DMS79 (cell line): ENCODE results near the gene FAM20C.

ENCODE experiments used
- DNase-seq: peaks from one replicate; lab custom pipeline; 2025; lab: John Stamatoyannopoulos, UW

The FAM20C gene

DNA sequence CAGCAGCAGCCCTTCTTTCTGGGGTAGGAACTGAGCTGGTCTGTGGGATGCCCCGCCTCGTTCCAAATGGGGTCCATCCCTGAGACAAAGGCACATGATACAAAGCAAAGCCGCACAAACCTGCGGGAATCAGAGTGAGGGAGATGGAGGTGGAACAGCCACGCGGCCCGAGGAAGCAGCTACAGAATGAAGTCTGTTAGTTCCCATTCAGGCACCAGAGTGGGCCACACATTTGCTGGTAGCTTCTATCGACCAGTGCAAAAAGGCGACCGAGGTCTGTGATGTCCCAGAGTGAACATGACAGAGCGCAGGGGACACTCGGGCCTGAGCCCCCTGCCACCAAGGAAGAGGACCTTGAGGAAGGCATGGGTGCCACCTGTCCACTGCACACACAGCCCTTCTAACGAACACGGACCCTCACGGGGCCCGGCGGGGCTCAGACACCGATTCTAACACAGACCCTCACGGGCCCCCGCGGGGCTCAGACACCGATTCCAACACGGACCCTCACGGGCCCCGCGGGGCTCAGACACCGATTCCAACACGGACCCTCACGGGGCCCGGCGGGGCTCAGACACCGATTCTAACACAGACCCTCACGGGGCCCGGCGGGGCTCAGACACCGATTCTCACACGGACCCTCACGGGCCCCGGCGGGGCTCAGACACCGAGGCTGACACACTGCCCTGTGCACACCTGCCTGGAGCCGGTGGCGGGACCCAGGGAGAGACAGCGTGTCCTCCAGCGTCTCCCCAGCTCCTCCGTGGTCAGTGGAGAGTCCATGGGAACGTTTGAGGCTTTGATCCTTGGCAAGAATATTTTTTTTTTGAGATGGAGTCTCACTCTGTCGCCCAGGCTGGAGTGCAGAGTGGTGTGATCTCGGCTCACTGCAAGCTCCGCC lies 32.8 kb upstream of the FAM20C start:
- DNase-seq, result no peak

DNA sequence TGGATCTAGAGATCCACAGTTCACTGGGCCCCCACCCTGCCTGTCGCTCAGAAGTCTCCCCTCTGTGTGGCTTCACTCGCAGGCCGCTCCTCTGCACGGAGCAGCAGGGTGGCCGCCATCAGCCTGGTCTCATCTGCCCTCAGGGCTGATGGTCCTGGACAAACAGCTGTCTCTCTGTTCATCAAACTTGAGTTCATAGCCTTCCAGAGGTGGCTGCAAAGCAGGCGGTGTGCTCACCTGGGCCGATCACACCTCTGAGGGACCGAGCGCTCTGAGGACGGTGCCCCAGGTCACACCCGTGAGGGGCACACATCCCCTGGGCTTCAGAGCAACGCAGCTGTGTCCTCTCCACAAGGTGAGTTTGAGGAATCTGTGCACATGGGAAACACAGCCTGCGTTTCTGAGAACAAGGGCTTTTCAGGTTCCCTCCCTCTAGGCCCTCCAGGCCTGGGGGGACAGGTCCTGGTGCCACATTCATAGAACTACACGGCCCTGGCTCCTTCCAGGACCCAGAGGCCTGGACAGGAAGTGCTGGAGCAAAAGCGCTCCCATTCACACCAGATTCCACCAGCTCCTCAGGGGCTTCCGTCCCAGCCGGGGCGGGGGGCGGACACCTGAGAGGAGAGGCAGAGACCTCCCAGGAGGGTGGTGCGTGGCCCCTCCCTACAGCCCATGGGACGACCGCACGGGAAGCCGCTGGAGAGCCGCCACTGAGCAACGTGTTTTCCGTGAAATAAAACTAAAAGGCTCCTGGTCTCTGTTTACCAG lies 31.2 kb upstream of the FAM20C start:
- no peak for DNase-seq

DNA sequence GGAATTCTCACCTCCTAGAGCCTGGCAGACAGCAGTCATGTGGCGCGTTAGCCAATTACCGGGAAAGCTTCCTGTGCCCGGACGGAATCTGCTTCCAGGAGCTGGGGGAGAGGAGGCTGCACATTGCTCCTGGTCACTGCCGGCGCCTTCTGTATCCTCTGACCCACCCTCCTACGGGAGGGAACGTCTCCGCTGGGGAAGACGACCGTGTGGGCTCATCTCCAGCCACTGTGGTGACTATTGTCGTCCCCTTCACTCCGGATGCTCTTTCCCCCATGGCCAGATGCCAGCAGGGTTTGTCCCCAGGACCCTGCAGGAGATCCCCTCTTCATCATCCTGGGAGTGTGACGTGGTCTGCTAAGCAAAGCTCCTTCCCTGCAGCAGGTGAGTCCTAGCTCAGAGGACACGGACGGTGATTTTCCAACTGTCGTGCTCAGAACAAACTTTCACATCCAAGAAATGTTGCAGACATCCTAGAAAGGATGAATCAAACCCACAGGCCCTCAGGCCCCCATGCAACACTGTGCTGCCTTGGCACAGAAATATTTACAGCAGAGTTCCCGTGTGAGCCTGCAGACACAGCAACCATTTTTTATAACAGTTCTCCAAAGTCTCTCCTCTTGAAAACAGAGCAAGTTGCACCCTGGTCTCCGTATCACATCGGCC lies 29.6 kb upstream of the FAM20C start:
- no peak for DNase-seq

DNA sequence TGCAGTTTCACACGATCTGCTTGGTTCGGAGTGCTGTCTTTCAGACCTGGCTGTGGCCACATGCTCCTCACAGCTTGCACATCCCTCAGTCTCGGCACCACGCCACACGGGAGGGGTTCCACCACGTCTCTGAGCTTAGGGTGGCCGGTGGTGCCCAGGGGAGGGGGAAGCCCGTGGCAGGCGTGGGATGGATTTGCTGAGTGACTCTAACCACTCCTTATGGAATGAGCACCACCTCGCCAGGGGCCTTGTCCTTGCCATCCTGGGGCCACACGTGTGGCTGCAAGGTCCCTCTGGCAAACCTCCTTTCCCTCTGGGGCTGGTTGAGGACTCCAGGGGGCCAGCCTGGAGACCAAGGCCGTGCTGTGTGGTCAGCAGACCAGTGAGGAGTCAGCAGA lies 29.1 kb upstream of the FAM20C start:
- DNase-seq, result no peak

DNA sequence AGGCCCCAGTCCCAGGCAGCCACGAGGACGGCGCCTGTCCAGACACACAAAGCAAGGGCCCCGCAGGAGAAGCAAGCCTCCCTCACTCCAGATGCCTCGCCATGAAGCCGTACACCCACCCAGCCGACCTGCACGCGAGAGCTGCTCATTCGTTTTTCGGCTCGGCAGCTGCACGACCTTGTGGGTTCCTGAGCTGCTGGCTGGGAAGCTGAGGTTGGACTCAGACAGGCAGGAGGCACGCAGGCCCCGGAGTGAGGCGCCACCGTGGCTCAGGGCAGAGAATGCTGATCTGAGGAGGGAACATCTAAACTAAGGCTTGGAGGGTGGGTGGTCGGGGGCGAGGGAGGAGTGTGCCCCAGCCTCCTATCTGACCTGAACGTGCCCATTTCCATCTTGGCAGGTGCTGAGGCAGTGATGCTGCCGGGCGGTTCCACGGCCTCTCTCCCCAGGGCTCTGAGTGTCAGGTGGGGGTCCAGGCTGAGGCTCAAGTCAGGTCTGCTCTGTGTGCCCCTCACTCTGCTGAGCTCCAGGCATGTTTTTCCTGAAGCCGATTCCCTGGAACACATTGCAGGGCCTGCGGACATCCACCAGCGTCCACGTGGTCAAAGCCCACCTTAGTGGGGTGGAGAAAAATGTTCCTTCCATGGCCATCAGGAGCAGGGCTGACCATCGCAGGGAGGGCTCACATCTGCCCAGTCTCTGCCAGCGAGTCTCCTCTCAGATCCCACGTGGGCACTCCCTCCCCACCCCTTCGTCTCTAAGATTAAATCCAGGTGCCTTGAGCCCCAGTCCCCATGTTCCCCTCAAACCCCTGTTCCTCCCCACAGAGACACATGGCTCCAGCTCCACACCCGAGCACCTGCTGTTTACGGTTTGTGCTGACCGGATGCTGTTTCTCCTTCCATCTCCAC lies 28.1 kb upstream of the FAM20C start:
- no peak for DNase-seq

DNA sequence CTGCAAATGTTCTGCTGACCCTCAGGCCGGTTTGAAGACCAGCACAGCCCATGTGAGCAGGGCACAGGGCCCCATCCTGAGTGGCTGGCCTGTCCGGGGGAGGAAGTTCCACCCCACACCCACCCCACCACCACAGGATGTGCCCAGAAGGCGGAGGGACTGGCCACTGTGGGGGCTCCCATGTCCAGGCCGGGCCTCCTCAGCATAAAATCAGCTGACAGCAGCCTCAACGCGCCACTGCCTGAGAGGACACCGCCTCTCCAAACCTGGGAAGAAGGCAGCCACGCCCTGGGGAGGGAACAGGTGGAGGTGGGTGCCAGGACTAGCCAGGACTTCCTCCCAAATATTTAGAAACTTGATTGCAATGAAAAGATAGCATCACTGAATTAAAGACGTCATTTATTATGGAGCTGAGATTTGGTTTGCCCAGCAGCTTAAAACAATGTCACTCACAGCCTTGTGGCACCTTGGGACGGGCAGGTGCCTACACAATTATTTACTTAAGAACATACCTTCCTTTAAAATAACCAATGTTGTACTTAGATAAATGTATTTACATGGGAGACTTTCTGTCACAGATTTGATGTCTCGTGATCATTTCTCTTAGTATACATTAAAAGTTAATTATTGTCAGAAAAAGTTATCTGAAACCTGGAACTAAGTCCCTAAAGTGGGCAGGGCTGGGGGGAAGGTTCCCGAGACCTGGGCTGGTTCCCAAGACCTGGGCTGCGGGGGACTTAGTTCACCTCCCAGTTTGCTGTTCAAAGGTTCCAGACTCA lies 27.3 kb upstream of the FAM20C start:
- DNase-seq, result no peak

DNA sequence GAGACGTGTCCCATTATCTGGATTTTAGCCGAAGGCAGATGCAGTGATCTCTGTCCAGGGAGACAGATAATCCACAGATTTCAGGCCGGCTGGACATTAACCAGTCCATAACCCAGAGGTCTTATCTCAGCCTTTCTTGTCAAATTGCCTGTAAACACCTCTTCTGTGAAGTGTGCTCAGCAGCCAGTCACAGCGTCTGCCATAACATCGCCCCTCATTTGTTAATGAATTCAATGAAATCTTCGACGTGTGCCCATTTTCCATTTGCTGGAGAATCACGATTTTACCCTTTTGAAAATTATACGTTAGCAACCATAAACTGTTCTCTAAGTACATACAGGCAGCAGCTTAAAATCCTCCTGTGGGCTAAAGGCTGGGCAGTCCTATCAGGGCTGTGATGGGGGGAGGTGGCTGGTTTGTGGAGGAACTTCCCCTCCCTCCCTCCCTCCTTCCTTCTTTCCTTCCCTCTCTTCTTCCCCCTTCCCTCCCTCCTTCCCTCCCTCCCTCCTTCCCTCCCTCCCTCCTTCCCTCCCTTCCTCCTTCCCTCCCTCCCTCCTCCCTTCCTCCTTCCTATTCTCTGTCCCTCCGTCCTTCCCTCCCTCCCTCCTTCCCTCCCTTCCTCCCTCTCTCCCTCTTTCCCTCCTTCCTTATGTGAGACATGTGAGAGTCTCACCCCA lies 26.6 kb upstream of the FAM20C start:
- DNase-seq, result no peak

DNA sequence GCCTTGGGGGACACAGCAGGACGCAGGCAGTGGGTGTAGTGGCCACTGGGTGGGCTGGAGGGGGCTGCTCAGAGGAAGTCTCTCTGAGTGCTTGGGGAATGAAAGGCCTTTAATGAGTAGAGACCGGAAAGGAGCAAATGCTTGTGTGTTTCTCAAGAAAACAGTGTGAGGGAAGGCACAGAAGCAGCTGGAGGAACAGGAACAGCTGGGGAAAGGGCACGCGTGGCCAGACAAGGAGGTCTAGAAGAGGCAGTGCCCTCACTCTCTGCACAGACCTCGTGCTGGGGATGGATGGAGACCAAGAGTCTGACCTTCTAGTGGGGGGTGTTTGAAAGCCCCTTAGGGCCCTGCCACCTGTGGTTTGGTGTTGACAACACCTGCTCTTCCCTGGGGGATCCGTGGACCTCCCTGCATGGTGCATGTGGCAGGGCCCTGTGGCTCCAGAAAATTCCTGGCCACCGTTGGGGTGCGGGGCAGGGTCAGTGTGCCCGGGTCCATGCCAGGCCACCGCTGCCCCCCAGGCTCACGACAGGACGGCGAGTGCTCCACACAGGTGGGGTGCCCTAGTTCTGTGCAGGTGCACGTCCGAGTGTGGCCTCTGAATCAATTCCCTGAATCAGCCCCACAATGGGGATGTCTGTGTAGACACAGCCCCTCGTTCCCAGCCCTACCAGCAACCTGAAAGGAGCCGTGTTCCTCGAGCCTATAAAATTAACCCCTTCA lies 25.9 kb upstream of the FAM20C start:
- no peak for DNase-seq

DNA sequence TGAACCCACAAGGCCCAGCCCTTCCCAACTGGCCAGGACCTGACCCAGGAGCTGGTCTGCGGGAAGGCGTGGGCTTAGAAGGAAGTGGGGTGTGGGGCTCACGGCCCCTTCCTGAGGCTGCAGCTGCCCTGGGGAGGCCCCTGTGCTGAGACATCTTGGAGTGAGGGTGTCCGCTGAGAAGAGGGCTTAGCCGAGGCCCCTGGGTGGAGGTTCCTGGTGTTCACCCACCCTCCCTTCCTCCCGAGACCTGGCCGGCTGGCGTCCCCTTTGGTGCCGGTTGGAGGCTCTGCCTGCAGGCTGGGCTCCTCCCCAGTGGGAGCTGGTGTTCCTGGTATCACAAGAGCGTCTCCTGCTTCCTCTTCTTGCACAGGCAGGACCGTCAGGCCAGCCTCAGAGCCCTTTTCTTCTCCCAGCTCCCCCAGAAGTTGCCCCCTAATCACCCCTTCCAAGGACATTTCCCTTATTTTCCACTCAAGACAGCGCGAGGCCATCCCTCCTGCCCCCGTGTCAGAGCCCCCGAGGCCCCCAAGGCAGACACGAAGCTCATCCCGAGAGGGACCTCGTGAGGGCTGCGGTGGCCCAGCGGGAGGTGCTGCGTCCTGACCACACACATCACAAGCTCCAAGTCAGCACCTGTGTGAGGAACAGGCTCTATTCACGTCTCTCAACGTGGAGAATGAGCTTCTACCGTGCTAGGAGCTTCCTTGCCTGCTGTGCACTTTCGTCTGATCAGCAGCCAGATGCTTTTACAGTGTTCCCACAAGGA lies 25.1 kb upstream of the FAM20C start:
- DNase-seq, result no peak

DNA sequence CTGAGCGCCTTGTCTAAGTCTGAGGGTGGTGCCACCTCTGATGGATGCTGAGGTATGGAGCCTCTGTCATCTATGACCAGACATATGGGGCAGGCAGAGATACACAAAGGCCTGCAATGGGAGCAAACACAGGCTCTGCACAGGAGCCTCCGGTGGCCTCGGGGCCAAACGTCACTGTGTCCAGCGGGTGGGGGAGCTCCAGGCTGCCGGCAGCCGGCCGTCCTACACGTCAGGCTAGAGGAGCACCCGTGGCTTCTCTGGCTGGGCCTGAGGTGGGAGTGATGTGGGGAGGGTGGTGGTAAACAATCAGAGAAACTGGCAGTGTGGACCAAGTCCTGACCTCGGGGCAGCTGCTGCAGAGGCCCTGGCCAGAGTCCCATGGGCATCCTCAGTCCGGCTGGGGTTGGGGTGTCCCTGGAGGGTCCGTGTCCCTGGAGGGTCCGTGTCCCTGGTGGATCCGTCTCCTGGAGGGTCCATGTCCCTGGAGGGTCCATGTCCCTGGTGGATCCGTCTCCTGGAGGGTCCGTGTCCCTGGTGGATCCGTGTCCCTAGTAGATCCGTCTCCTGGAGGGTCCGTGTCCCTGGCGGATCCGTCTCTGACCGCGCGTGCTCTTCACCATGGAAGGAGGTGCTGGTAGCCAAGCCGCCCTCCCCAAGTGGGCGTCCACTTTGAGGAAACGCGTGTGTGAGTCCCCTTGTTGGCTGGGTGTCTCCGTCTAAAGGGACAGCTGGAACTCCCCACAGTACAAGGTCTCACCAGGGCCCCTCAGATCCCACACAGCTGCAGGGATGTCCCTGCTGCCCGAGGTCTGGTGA lies 24.2 kb upstream of the FAM20C start:
- DNase-seq, result no peak

DNA sequence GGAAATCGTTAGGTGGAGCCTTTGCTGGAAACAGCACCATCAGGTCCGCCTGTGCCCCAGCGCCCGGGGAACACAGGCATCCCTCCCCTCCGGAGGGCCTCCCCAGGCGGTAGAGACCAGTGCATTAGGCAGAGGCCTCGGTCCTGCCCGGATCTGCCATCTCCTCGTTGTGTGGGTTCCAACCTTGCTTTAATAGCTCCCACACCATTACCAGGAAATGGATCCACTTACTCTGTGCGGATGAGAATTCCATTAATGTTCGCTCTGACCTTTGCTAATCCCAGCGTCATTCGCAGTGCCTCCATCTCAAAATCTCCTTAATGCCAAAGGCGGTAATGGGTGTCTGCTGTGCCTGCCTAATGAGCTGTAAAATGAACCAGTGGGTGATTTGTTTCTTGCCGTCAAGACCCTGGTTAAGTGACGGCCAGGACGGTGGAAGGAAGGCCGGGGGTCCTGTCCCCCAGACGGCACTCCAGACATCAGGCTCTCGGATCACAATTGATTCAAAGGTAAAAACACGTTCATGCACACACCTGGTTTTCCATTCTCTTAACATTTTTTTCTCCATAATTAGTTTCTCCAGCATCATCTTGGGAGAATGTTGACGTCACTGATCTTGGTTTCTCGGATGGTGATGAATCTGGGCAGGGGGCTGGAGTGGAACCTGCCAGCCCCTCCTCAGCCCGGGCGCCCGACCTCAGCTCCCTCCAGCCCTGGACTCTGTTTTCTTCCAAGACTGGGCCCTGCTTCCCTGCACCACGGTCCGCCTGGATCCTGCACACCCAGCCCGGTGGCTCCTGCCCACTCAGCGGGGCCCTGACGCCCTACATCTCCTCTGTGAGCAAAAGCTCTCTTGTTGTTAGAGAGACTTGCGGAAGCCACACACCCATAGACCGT lies 22.8 kb upstream of the FAM20C start:
- DNase-seq, result no peak

DNA sequence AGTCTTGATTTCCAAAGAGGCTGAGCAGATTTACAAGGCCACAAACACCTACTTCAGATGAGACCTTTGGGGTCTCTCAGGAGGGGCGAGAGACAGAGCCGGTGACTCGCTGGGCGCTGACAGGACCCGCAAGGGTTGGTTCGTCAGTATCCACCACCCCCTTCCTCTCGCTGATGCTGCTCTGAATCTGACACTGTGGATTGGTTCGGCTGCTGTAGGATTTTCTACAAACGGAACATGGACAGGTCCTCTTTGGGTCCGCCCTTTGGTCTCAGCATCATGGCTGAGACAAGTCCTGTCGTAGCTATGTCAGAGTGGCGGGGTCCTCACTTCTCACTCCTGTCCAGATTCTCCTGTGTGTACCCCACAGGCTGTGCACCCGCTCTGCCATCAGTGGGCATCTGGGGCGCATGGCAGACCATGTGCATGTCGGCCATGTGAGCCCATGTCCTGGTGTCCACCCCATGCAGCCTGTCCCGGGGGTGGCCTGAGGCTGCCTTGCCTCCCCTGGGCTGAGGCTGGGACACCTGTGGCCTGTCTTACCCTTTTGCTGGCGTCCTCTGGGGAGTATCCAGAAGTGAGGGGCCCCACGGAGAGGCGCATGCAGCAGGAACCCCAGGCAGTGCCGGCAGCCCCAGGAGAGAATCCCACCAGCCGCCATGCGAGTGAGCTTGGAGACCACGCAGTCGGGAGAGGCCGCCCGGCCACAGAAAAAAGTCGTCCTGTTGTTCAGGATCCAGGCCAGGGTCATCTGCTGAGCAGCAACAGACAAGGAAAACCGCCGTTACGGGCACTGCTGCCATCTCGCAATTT lies 21.6 kb upstream of the FAM20C start:
- DNase-seq, result no peak

DNA sequence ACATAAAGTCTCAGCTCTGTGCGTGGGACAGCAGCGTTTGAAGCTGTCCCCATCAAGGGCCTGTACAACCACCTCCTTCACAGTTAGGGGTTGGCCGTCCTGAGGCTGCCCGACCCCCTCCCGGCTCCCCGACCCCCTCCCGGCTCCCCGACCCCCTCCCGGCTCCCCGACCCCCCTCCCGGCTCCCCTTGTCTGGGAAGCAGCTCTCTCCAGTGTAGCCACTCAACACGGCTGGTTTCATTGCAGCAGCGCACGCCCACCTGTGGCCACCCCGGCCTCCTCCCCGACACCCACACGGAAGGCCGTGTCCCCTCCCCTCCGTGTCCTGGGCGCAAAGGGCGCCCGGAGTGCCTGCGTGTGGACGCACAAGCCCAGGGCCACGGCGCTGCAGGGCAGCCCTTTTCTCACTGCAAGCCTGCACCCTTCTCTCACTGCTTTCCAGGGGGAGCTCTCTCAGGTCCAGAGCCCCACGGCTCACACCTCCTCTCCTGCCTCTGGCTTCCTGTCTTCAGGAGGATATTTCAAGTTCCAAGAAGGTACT lies 20.9 kb upstream of the FAM20C start:
- DNase-seq, result no peak

DNA sequence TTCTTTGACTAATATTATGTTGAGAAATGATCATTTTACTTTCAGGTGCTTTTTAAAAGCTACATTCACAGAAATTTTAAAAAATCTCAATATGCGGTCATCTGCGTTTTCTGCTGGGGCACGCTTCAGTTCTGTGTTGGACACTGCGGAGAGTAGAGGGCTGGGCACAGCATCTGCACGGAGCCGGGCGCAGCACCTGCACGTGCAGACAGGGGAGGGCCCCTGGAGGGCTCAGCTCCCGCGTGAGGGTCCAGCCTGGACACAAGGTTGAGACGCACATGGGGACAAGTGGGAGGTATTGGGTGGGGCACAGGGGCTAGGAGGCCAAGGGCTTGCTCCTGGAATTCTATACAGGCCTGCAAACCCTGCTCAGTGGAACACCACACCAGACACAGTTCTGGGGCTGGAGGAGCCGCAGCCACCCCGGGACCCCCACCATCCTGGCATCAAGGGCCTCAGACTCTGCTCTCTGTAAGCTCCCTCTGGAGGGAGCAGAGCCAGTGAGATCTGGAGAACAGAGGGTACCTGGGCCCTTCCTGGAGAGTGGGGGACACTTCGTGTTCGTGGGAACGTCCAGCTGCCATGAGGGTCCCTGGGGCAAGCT lies 20.4 kb upstream of the FAM20C start:
- no peak for DNase-seq

DNA sequence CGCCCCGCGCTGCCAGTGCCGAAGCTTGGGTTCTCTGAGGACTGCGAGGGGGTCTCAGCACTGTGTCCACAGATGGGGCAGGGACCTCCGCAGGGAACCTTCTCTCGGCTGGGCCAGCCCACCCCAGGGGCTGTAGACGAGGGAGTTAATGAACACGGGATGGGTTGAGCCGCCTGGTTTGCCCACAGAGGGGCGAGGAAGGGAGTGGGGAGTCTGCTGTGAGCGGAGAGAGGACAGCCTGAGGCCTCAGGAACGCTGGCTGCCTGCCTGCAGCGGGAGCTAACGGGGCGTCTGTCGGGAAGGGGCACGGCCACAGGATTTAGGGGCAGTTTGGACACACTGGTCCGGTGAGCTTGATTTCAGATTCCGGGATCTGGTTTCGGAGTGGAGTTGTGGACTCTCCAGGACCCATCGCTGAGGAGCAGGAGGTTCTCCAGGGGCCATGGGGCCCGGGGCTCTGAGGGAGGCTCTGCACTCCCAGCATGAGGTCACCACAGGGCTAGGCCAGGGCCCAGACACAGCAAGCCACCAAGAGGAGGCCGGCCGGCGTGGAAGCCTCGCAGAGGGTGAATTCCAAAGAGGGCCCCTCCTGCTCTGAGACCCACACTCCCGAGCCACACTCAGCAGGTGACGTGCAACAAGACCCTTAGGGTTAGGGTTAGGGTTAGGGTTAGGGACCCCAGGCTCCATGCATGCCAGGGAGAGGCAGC lies 19.0 kb upstream of the FAM20C start:
- DNase-seq, result no peak
